Hippocampal formation (tissue), 2 donors: Measurements from ENCODE around the gene SLC30A1.

Experiments used
- DNase-seq, 2 donors: peaks; one replicate each; lab custom pipeline; 2025; lab: John Stamatoyannopoulos, UW

The SLC30A1 gene

GRCh38 chr1:211607754-211608473 lies 29.0 kb upstream of the SLC30A1 start:
- no peak for DNase-seq

- DNase-seq, result peak in 1 of 2 donors; percentile 14
Measured at GRCh38 chr1:211606914-211607753, 28.2 kb upstream of the SLC30A1 start.

DNA sequence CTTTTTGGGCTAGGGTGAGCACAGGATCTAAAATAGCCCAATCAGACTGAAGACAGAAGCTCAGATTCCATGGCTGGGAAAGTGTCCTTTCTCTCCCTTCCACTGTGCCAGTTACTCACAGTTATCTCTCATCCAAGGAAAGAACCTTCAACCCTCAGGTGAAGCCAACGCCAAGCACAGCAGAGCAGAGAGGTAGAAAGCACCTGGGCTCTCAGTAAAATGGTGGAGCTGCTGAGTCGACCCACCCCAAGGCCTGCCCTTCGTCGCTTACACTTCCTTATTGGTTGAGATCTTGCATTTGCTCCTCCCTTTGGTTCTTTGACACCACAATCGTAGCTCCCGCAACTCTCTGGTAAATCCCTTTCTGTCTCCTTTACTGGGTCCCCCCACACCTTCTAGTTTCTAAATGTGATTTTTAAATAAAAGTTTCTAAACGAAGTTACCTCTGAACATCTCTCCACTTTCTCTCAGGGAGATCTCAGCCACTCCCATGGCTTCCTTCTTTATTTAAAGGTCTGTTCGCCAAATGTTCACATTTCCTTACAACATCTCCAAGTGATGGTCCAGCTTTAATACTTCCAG lies 27.5 kb upstream of the SLC30A1 start:
- DNase-seq, result no peak

GRCh38 chr1:211605603-211606331 lies 26.8 kb upstream of the SLC30A1 start:
- no peak for DNase-seq

- DNase-seq, result no peak
Measured at GRCh38 chr1:211605034-211605433, 26.1 kb upstream of the SLC30A1 start.

GRCh38 chr1:211604548-211604947 lies 25.6 kb upstream of the SLC30A1 start:
- no peak for DNase-seq

- no peak for DNase-seq
Measured at GRCh38 chr1:211603713-211604112, 24.8 kb upstream of the SLC30A1 start.

- no peak for DNase-seq
Measured at GRCh38 chr1:211603191-211603701, 24.3 kb upstream of the SLC30A1 start.

DNA sequence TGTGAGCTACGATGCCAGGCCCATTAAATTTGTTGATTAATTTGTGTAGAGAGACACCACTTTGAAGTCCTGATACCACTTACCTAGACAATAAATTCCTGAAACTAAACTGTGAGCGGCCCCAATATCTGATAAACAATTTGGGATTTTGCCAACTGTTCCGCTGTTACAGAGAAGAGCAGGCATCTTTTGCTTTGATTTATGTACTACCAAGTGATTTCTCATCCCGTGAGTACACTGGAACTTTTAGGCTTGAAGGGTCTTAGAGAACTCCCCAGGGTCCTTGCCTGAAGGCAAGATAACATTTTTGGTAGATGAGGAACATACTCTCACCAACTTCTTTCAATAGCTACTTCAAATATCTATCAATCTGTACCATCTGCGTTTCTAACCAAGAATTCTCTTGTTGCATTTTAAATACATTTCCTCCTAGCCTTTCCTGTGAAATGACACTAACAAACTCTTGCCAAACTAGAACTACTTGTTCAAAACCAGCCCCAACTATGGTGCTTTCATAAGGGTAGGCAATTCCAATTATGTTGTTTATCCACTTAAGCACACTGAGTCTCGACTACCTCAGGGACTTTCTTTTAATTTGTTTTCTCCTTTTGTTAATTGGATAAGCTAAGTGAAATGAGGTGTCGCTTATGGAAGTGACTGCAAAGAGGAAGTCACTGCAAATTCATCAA lies 23.2 kb upstream of the SLC30A1 start:
- DNase-seq, result no peak

DNA sequence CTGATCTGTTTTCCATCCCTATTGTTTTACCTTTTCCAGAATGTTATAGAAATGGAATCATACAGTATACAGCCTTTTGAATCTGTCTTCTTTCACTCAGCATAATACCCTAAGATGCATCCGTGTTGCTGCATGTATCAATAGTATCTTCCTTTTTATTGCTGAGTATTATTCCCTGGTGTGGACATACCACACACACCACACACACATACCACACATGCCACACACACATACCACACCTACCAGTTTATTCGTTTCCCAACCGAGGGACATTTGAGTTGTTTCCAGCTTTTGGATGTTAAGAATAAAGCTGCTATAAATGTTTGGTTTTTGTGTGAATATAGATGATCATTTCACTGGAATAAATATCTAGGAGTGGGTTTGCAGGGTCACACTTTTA lies 22.2 kb upstream of the SLC30A1 start:
- no peak for DNase-seq

DNA sequence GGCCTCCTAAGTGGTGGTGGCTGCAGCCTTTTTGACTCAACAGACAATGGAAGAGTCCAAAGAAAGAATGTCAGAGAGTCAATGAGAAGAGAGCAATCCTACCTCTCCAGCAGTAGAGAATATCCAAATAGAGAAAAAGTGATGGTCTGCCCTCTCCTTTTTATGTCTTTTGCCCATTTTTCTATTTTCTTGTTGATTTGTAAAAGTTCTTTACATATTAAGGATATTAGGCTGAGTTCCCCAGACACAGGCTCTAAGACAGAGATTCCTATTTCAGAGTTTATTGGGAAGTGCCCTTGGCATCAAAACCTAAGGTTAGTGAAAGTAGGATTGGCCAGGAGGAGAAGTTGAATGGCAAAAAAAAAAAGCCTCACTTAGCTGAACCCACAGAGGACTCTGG lies 20.3 kb upstream of the SLC30A1 start:
- DNase-seq, result no peak

- no peak for DNase-seq
Measured at GRCh38 chr1:211598514-211598913, 19.6 kb upstream of the SLC30A1 start.

DNA sequence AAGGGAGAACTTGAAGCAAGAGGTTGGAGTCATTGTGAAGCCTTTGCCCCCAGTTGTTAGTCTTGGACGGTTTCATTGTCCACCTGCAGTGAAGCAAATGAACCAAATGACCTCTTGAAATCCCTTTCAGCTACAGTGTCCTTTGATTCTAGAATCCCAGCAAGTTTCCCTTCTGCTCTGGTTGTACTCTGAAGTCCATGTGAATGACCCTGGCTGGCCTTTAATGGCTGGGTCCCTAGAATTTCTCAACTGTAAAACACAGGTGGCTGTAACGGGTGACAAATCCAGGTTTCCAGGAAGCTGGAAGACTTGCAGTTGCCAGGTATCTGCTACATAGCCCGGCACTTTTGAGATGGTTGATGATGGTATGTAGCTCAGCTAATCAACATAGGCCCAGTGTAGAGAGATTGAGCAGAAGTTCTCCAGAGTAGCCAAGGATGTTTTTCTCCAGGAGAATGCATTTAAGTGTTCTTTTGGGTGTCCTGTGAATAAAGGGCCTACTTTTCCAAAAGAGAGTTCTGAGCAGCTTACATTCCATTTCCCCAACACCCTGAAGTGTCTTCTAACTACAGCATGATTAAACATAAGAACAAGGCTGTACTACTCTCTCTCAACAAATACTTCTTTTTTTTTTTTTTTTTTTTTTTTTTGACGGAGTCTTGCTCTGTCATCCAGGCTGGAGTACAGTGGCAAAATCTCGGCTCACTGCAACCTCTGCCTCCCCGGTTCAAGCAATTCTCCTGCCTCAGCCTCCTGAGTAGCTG lies 17.6 kb upstream of the SLC30A1 start:
- DNase-seq, result no peak

- DNase-seq, result no peak
Measured at GRCh38 chr1:211595419-211595818, 16.5 kb upstream of the SLC30A1 start.

DNA sequence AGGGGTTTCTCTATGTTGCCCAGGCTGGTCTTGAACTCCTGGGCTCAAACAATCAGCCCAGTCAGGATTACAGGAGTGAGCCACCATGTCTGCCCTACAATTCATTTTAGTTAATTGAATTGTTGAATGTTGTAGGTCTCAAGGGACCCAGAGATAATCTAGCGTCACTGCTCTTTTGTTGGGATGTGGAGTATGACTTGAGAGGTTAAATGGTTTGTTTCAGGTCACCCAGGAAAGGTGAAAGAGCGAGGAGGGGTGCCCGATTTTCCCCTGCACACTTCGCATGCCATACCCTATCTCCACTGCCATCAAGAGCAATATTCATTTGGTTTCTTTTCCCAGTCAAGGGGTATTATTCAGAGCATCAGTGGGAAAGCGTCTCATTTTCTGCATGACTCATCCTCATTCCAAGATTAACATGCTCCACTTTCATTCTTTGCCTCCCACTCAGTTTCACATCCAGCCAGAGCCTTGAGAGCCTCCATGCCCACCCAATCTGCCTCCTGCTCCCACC lies 13.1 kb upstream of the SLC30A1 start:
- DNase-seq, result no peak

DNA sequence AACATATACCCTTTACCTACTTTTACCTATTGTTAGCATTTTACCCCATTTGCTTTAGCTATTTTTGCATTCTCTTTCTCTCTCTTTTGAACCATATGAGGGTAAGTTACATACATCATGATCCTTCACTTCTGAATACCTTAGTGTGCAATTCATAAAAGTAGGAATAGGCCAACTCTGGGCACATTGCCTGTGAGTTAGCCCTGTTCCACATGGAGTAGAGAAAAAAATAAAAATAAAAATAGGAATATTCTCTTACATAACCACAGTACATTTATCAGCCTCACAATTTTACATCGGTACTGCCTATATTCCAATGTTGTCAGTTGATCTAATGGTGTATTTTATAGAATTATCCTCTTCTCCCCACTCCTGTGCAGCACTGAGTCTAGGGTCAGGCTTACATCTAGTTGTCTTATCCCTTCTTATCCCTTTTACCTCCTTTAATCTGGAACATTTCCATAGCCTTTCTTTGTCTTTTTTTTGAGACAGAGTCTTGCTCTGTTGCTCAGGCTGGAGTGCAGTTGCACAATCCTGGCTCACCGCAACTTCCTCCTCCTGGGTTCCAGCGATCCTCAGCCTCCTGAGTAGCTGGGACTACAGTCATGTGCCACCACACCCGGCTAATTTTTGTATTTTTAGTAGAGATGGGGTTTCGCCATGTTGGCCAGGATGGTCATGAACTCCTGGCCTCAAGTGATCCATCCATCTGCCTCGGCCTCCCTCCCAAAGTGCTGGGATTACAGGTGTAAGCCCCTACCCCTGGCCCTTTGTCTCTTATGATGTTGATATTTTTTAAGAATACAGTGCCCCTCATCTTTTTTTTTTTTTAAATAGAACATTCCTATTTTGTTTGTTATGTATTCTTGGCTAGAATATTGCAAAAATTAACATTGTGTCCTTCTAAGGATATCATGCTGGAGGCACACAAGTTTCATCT lies 11.1 kb upstream of the SLC30A1 start:
- DNase-seq, result peak in 1 of 2 donors; percentile 7

GRCh38 chr1:211588711-211589110 lies 9.8 kb upstream of the SLC30A1 start:
- DNase-seq, result no peak

GRCh38 chr1:211587123-211587522 lies 8.2 kb upstream of the SLC30A1 start:
- DNase-seq, result no peak

DNA sequence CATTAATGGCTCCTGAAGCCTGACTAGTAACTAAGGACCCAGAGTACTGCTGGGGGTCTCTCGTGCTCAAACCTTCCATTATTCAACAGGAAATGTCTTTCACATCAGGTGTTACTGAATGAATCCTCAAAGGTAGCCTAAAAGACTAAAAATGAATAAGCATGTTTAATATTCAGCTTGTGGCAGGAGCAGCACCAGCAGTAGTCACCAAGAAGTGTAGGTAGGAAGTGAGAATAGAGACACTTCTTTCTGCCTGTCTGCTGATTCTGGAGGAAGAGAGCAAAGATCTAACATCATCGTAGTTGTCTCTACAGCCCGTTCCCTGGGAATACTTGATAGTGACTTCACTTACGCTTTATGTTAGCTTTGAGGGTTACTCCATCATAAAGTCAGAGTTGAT lies 7.6 kb upstream of the SLC30A1 start:
- no peak for DNase-seq
